Measurements from ENCODE around the gene FGA. TPM values are rescaled to one million over a fixed set of nuclear protein-coding genes. Genes with fewer than 3 reads are reported as not detected.

Gene FGA
- polyA plus RNA-seq, 1 experiment: 0.09 TPM

- H3K27me3 ChIP-seq (ENCODE audit: control insufficient read depth, insufficient read depth, low read length): no peaks in the 10 kb centered on the region
- H3K4me3 ChIP-seq (ENCODE audit: low read depth, low read length): no peak overlapping the region
- CTCF ChIA-PET: interaction anchor here (1.1 to 2.0 kb wide), 2 partner anchors 54 to 58 kb away, joined by 3 to 8 read pairs; no protein-coding TSS in a partner anchor
- no peak for DNase-seq (ENCODE audit: low read depth, low spot score)
- POLR2A ChIA-PET: no interaction called here
- TF ChIP-seq, protein P1, sequence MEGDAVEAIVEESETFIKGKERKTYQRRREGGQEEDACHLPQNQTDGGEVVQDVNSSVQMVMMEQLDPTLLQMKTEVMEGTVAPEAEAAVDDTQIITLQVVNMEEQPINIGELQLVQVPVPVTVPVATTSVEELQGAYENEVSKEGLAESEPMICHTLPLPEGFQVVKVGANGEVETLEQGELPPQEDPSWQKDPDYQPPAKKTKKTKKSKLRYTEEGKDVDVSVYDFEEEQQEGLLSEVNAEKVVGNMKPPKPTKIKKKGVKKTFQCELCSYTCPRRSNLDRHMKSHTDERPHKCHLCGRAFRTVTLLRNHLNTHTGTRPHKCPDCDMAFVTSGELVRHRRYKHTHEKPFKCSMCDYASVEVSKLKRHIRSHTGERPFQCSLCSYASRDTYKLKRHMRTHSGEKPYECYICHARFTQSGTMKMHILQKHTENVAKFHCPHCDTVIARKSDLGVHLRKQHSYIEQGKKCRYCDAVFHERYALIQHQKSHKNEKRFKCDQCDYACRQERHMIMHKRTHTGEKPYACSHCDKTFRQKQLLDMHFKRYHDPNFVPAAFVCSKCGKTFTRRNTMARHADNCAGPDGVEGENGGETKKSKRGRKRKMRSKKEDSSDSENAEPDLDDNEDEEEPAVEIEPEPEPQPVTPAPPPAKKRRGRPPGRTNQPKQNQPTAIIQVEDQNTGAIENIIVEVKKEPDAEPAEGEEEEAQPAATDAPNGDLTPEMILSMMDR (IDR thresholded peaks at IDR 0.05; ENCODE audit: low read depth, low read length): no peak
- H3K27ac ChIP-seq (ENCODE audit: low read depth, low read length): no peak overlapping the region
- no peaks in the 10 kb centered on the region for H3K9me3 ChIP-seq (ENCODE audit: control insufficient read depth, insufficient read depth, low read length)
Observed at GRCh38 chr4:154564311-154564710, 26.2 kb downstream of the FGA start.

DNA sequence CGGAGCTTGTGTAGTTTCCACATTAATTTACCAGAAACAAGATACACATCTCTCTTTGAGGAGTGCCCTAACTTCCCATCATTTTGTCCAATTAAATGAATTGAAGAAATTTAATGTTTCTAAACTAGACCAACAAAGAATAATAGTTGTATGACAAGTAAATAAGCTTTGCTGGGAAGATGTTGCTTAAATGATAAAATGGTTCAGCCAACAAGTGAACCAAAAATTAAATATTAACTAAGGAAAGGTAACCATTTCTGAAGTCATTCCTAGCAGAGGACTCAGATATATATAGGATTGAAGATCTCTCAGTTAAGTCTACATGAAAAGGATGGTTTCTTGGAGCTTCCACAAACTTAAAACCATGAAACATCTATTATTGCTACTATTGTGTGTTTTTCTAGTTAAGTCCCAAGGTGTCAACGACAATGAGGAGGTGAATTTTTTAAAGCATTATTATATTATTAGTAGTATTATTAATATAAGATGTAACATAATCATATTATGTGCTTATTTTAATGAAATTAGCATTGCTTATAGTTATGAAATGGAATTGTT is 27.8 kb downstream of the FGA start, which contains the start of gene FGB:
Gene FGB (plus strand): TSS at position 315 of the 558 bp plus-strand sequence. CDS start 8 bp downstream, at position 323.
- CTCF ChIA-PET: interaction anchor here (1.1 to 2.6 kb wide), 6 partner anchors 10 to 217 kb away, joined by 3 to 19 read pairs (median 6); partner anchors contain the start of gene PLRG1
- TF ChIP-seq, protein P1 (IDR thresholded peaks at IDR 0.05; ENCODE audit: low read depth, low read length): no peak
- H3K4me3 ChIP-seq (ENCODE audit: low read depth, low read length): no peak within 1 kb of the TSS
- H3K27ac ChIP-seq (ENCODE audit: low read depth, low read length): no peak within 1 kb of the TSS
- no peaks in the 10 kb centered on the region for H3K27me3 ChIP-seq (ENCODE audit: control insufficient read depth, insufficient read depth, low read length)
- H3K9me3 ChIP-seq (ENCODE audit: control insufficient read depth, insufficient read depth, low read length): no peaks in the 10 kb centered on the region
- POLR2A ChIA-PET: no interaction called here
- DNase-seq (ENCODE audit: low read depth, low spot score): no peak

DNA sequence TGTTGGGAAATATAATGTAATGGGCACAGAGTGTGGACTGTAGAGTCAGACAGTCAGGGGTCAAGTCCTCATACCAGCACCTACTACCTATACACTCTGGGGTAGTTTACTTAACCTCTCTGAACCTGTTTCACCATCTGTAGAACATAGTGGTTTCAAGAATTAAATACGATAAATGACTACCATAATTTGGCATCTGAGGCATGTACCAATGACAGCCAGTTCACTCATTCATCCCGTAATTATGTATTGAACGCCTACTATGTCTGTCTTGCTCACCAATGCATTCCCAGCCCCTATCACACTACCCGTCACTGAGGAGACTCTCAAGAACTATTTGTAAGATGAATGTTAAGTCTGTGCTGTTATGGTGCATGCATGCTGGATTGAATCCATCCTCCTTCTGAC is 29.7 kb downstream of the FGA start:
- CTCF ChIA-PET: interaction anchor here (0.6 to 5.8 kb wide), 3 partner anchors 10 to 61 kb away, joined by 3 to 183 read pairs (median 57); partner anchors contain the start of gene PLRG1
- Histone ChIP-seq H3K27ac (ENCODE audit: low read depth, low read length) (no peak overlapping the region), H3K27me3 (ENCODE audit: control insufficient read depth, insufficient read depth, low read length) (no peaks in the 10 kb centered on the region), H3K9me3 (ENCODE audit: control insufficient read depth, insufficient read depth, low read length) (no peaks in the 10 kb centered on the region), H3K4me3 (ENCODE audit: low read depth, low read length) (no peak overlapping the region)
- POLR2A ChIA-PET: no interaction called here
- DNase-seq (ENCODE audit: low read depth, low spot score): no peak
- TF ChIP-seq, protein P1 (IDR thresholded peaks at IDR 0.05; ENCODE audit: low read depth, low read length): no peak

GRCh38 chr4:154560419-154560801 is 30.1 kb downstream of the FGA start:
- TF ChIP-seq, protein P1 (IDR thresholded peaks at IDR 0.05; ENCODE audit: low read depth, low read length): no peak
- DNase-seq (ENCODE audit: low read depth, low spot score): no peak
- CTCF ChIA-PET: interaction anchor here (0.6 to 5.8 kb wide), 4 partner anchors 11 to 61 kb away, joined by 3 to 183 read pairs (median 36); partner anchors contain the start of gene PLRG1
- H3K27ac ChIP-seq (ENCODE audit: low read depth, low read length): no peak overlapping the region
- H3K4me3 ChIP-seq (ENCODE audit: low read depth, low read length): no peak overlapping the region
- POLR2A ChIA-PET: no interaction called here
- no peaks in the 10 kb centered on the region for H3K27me3 ChIP-seq (ENCODE audit: control insufficient read depth, insufficient read depth, low read length)
- H3K9me3 ChIP-seq (ENCODE audit: control insufficient read depth, insufficient read depth, low read length): no peaks in the 10 kb centered on the region

All from AG04450 (cell line).